HEK293T (cell line): ENCODE measurements around the gene NCOA6.

Experiments
- FOXA1 ChIP-seq: fragments of 450-650 bp; IDR thresholded peaks from 2 replicates; pipeline ENCODE4 v1.6.1; 2016; ENCODE audit warnings: mild to moderate bottlenecking
- FOXM1 ChIP-seq: fragments of 450-650 bp; IDR thresholded peaks from 2 replicates; pipeline ENCODE4 v1.6.1; 2017; ENCODE audit warnings: mild to moderate bottlenecking, borderline replicate concordance
- HDGF ChIP-seq: fragments of 450-650 bp; IDR thresholded peaks from 2 replicates; pipeline ENCODE4 v1.6.1; 2017; ENCODE audit warnings: antibody characterized with exemption, borderline replicate concordance
- L3MBTL2 ChIP-seq: fragments of 450-650 bp; conservative IDR thresholded peaks from 2 replicates; pipeline ENCODE4 v1.6.1; 2016; ENCODE audit warnings: mild to moderate bottlenecking
- PKNOX1 ChIP-seq: fragments of 450-650 bp; IDR thresholded peaks from 2 replicates; pipeline ENCODE4 v1.6.1; 2016
- SUZ12 ChIP-seq: fragments of 450-650 bp; IDR thresholded peaks from 2 replicates; pipeline ENCODE4 v1.6.1; 2016; ENCODE audit warnings: mild to moderate bottlenecking

DNA sequence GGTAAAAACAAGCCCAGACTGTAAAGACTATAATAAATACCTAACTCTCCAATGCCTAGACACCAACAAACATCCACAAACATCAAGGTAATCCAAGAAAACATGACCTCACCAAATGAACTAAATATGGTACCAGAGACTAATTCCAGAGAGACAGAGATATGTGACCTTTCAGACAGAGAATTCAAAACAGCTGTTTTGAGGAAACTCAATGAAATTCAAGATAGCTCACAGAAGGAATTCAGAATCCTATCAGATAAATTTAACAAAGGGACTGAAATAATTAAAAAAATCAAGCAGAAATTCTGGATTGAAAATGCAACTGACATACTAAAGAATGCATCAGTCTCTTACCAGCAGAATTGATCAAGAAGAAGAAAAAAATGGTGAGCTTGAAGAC, 26.6 kb downstream of the NCOA6 start:
- TF ChIP-seq L3MBTL2 = no peak
- no peak for TF ChIP-seq FOXA1
- TF ChIP-seq SUZ12 = no peak
- TF ChIP-seq FOXM1 = no peak
- no peak for TF ChIP-seq HDGF
- TF ChIP-seq PKNOX1 = no peak
